HG02884 (cell line): ENCODE results near the gene SNAI1.
"Not testable (repeated sequence)": the region's sequence is repeated elsewhere in the genome, so short reads cannot be mapped to it uniquely, and the experiment has no call there.

Experiments used
- ATAC-seq: cut with Tn5 transposase; IDR thresholded peaks from one replicate; pipeline ENCODE4 v1.9.1; 2021; ENCODE audit warnings: mild to moderate bottlenecking, moderate library complexity; ENCODE audit not compliant: unreplicated experiment

The SNAI1 gene

GRCh38 chr20:49961413-49961812 is 21.4 kb upstream of the SNAI1 start:
- no peak for ATAC-seq

GRCh38 chr20:49964964-49965780 is 17.6 kb upstream of the SNAI1 start:
- no peak for ATAC-seq

DNA sequence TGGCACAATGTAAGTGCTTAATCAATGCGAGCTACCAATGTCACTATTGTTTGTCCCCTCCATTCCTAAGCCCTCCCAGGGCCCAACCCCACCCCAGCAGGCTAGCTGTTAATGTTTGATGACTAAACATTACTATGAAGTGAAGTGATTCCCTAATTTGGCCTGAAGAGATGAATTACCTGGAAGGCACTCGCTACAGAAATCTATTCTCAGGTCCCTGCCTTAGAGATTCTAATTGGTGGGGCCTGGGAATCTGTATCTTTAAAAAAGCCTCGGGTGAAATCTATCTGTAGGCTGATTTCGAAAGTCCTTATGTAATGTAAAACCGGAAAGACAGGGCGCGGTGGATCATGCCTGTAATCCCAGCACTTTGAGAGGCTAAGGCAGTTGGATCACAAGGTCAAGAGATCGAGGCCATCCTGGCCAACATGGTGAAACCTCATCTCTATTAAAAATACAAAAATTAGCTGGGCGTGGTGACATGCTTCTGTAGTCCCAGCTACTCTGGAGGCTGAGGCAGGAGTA is 16.9 kb upstream of the SNAI1 start:
- no peak for ATAC-seq

GRCh38 chr20:49966861-49967260 is 15.9 kb upstream of the SNAI1 start:
- no peak for ATAC-seq

DNA sequence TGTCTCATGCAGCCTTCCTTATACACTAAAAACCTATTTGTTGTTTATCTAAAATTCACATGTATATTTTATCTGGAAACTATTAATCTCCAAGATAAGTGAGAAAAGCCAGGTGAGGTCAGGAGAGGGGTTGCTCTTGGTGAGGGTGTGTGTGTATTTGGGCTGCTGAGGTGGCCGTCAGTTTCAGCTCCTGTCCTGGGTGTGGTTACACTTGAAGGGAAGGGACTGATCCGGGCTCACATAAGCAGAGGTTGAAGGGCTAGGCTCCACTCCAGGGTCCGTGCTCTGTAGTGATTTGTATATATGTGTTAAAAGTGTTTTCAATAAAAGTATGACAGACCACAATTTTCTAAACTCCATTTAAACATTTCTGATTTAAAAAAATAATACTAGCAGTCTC is 13.5 kb upstream of the SNAI1 start:
- no peak for ATAC-seq

GRCh38 chr20:49969946-49970345 is 12.8 kb upstream of the SNAI1 start:
- no peak for ATAC-seq

DNA sequence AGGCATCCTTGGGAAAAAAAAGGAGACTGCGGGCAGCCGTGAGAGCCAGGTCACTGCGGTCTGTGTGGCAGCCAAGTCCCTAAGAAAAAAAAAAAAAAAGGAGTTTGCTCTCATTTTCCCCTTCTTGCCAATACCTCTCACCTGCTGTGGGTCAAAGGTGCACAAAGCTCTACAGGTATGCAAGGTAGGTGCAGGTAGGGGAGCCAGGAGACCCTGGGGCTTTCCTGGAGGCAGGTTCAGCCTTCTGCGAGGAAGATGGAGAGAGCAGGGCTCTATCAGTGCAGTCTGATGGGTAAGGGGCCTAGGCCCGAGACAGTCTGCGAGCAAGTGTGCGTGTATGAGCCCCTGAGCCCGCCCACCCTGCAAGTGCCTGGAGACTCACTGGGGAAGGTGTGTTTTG is 12.3 kb upstream of the SNAI1 start:
- ATAC-seq, result no peak

GRCh38 chr20:49973981-49974380 is 8.8 kb upstream of the SNAI1 start:
- ATAC-seq, result no peak

- ATAC-seq, result no peak
Observed at GRCh38 chr20:49976542-49976941, 6.2 kb upstream of the SNAI1 start.

DNA sequence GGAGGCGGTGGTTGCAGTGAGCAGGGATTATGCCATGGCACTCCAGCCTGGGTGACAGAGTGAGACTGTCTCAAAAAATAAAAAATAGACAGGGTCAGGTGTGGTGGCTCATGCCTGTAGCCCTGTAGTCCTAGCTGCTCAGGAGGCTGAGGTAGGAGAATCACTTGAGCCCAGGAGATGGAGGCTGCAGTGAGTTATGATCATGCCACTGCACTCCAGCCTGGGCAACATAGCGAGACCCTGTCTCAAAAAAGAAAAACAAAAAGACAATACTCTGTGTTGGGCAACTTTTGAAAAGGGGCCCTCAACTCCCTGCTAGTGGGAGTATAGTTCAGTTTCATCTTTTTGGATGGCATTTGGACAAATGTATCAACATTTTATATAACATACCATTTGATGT is 5.0 kb upstream of the SNAI1 start:
- ATAC-seq, result not testable (repeated sequence)

DNA sequence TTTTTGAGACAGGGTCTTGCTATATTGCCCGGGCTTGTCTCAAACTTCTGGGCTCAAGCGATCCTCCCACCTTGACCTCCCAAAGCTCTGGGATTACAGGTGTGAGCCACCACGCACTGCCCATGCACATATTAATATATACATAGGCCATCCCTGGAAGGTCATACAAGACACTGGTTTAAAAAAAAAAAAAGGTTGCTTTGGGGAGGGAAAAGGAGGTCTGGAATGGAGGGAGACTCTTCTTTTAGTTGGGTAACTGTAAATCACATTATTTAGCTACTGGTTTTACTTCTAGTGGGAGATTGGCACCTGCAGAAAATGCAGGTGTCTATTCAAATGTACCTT is 4.1 kb upstream of the SNAI1 start:
- no peak for ATAC-seq

DNA sequence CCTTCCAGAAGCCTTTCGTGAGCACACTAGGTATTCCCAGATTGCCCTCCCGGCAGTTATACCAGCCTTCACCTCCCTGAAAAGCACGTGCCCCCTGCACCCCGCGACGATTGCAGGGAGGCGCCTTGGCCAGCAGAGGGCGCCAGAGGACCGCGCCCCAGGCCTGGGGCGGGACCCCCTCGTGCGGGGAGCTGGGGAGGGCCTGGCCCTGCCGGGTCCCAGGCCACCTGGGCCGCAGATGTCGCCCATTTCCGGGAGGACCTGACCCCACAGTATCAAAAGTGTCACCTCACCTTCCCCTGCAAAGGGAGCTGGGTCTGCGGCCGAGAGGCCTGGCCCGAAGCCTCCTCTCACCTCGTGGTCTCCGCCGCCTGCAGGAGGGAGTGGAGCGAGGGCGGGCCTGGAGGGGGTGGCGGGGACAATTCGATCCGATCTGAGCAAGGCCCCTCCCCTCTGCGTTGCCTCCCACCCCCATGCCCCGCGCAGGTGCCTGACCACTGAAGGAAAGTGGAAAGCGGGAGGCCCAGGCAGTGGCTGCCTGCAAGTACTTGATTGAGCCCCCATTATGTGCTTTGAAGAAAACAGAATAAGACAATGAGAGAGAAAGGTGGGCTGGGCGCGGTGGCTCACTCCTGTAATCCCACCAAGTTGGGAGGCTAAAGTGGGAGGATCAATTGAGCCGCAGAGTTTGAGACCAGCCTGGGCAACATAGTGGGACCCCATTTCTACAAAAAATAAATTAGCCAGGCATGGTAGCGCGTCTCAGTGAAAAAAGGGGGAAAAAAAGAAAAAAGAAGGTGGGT is 3.5 kb upstream of the SNAI1 start:
- ATAC-seq, result no peak

DNA sequence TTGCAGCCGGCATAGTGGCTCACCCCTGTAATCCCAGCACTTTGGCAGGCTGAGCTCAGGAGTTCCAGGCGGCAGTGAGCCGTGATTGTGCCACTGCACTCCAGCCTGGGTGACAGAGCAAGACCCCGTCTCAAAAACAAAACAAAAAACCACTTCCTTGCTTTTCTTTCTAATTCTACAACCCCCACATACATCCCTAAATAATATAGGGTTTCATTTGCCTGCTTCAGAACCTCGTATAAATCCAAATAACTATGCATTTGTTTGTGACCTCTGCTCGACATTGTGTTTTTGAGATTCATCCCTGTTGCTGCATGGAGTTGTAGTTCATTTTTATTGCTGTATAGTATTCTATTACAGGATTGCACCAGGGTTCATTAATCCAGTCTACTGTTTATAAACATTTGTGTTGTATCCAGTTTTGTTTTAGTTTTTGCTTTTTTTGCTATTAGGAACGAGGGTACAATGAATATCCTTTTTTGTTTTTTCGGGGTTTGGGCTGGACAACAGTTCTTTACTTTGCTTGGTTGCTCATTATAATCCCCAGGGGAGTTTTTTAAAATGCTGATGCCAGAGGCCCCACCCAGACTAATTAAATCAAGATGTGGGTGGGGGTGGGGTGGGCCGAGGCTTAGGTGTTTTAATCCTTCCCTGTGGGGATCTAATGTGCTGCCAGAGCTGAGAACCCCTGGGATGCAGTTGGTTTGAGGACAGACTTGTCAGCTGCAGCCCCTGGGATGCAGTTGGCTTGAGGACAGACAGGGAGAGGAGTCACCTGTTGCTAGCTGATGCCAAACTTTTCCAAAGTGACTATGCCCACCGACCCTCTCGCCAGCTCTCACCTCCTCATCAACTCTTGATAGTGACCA is 2.4 kb upstream of the SNAI1 start:
- ATAC-seq, result no peak

- ATAC-seq, result no peak
Observed at GRCh38 chr20:49981218-49982071, 1.3 kb upstream of the SNAI1 start.

GRCh38 chr20:49982072-49982345 is 771 bp upstream of the SNAI1 start:
- peak; percentile 16 for ATAC-seq

GRCh38 chr20:49983123-49983847 is 505 bp downstream of the SNAI1 start:
- ATAC-seq, result no peak

DNA sequence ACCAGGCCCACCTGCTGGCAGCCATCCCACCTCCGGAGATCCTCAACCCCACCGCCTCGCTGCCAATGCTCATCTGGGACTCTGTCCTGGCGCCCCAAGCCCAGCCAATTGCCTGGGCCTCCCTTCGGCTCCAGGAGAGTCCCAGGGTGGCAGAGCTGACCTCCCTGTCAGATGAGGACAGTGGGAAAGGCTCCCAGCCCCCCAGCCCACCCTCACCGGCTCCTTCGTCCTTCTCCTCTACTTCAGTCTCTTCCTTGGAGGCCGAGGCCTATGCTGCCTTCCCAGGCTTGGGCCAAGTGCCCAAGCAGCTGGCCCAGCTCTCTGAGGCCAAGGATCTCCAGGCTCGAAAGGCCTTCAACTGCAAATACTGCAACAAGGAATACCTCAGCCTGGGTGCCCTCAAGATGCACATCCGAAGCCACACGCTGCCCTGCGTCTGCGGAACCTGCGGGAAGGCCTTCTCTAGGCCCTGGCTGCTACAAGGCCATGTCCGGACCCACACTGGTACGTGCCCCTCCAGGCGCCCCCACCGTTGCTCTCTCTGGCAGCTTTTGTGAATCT is 1.1 kb downstream of the SNAI1 start:
- no peak for ATAC-seq

GRCh38 chr20:49984426-49985153 is 1.8 kb downstream of the SNAI1 start:
- no peak for ATAC-seq

DNA sequence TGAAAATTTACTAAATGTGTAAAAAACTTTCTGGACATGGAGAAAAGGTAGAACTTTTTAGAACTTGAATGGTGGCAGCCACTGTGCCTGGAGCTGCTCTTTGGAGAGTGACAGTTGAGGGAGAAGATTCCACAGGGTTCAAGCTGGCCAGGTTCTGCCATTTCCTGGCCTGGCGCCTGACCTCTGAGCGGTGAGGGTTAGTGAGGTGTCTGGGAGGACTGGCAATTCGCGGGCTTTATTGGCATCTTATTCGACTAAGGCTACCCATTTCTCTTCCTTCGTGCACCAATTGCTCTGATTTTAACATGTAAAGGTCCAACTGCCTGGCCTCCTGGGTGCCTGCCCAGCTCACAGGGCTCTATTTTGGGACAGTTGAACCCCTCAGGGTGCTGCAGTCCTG is 2.4 kb downstream of the SNAI1 start:
- no peak for ATAC-seq
